Panc1 (cell line): Measurements from ENCODE around the gene ST8SIA6. TPM values are rescaled to one million over a fixed set of nuclear protein-coding genes. Genes with fewer than 3 reads are reported as not detected.

Source experiments
- ATAC-seq: fragments of 200-7000 bp; cut with Tn5 transposase; 2 replicates; pipeline ENCODE4 v1.9.1; 2020; ENCODE audit warnings: mild to moderate bottlenecking, moderate library complexity
- BruUV-seq: library from RNA; stranded (reverse); fragments of 400-500 nt; replicated peaks from 2 replicates; lab custom pipeline; 2021; lab: Mats Ljungman, UMichigan
- CTCF ChIA-PET: fragments of 300-600 bp; sonication (Branson Sonifier 250); formaldehyde crosslinking; loops from one replicate; lab custom pipeline; 2022; ENCODE audit warnings: antibody characterized with exemption; lab: Charles Lee
- POLR2A ChIA-PET: fragments of 300-600 bp; sonication (Branson Sonifier 250); formaldehyde crosslinking; loops from one replicate; lab custom pipeline; 2022; ENCODE audit warnings: antibody characterized with exemption; lab: Charles Lee
- DNase-seq: peaks from one replicate; pipeline ENCODE4 v3.0.0-alpha.2; 2010; ENCODE audit warnings: low read depth, low spot score
- H3K27ac ChIP-seq: 2 replicates; pipeline ENCODE4 v1.5.1; 2011; ENCODE audit warnings: mild to moderate bottlenecking, low read length, inconsistent platforms
- H3K27me3 ChIP-seq: fragments of 200-500 bp; sonication (Bioruptor generic); 2 replicates; pipeline ENCODE4 v1.6.0; 2014; ENCODE audit warnings: low read length, inconsistent platforms; ENCODE audit not compliant: control insufficient read depth, insufficient read depth
- H3K36me3 ChIP-seq: fragments of 200-500 bp; sonication (Bioruptor generic); 2 replicates; pipeline ENCODE4 v1.5.1; 2014; ENCODE audit warnings: inconsistent platforms, mild to moderate bottlenecking, low read length, moderate library complexity; ENCODE audit not compliant: control insufficient read depth, insufficient read depth
- H3K4me1 ChIP-seq: 2 replicates; pipeline ENCODE4 v1.5.1; 2011; ENCODE audit warnings: inconsistent platforms, mild to moderate bottlenecking, low read length, moderate library complexity; ENCODE audit not compliant: control insufficient read depth, insufficient read depth
- H3K4me3 ChIP-seq, 2 experiments: 2 replicates each; pipeline ENCODE4 v1.5.1; 2011 to 2012; ENCODE audit warnings: low read depth in 2 of 2, low read length in 2 of 2, mild to moderate bottlenecking in 2 of 2, inconsistent platforms in 1 of 2, moderate library complexity in 1 of 2
- H3K9me3 ChIP-seq: fragments of 200-500 bp; sonication (Bioruptor generic); 2 replicates; pipeline ENCODE4 v1.5.1; 2014; ENCODE audit warnings: low read depth, mild to moderate bottlenecking, inconsistent platforms, low read length, moderate library complexity; ENCODE audit not compliant: control insufficient read depth, insufficient read depth
- CTCF ChIP-seq: fragments of 450-650 bp; IDR thresholded peaks from 2 replicates; pipeline ENCODE4 v1.5.1; 2017; ENCODE audit warnings: mild to moderate bottlenecking
- POLR2AphosphoS5 ChIP-seq: IDR thresholded peaks from 2 replicates; pipeline ENCODE4 v1.6.1; 2012; ENCODE audit warnings: mild to moderate bottlenecking, low read depth, low read length, moderate library complexity
- REST ChIP-seq, 2 experiments: IDR thresholded peaks; 2 replicates each; pipeline ENCODE4 v1.6.1; 2011 to 2012; ENCODE audit warnings: low read depth in 2 of 2, control low read depth in 1 of 2, low read length in 1 of 2, mild to moderate bottlenecking in 1 of 2, moderate library complexity in 1 of 2; ENCODE audit not compliant: insufficient read depth in 1 of 2
- SIN3A ChIP-seq: IDR thresholded peaks from 2 replicates; pipeline ENCODE4 v1.6.1; 2012; ENCODE audit warnings: low read depth, mild to moderate bottlenecking, low read length, moderate library complexity, borderline replicate concordance; ENCODE audit not compliant: insufficient read depth
- TCF7L2 ChIP-seq: IDR thresholded peaks from 2 replicates; pipeline ENCODE4 v1.6.1; 2011; ENCODE audit warnings: mild to moderate bottlenecking, low read depth, low read length, inconsistent platforms
- in situ Hi-C: cut with HindIII; loops from 2 replicates; pipeline ENCODE4 v1.10.0; 2016; ENCODE audit warnings: low sequenced_read_pairs, low pct_unique_long_range_greater_than_20kb
- intact Hi-C: fragments of 100-400 bp; cut with micrococcal nuclease; formaldehyde crosslinking; loops from one replicate; pipeline ENCODE4 v1.10.0; 2022; ENCODE audit not compliant: unreplicated experiment
- total RNA-seq: library from RNA; stranded (reverse); gene quantifications from one replicate; pipeline ENCODE4 v1.2.1, GENCODE V29; 2021; ENCODE audit not compliant: unreplicated experiment

The ST8SIA6 gene
- total RNA-seq, 1 experiment from 2014 or later, result 0.82 TPM

GRCh38 chr10:17394854-17395253 is 59.5 kb downstream of the ST8SIA6 start:
- ChIA-PET CTCF (no interaction called here), POLR2A (no interaction called here)
- no peak for DNase-seq
- in situ Hi-C loops, result no loop called here
- BruUV-seq, result no TSS peak
- intact Hi-C loops, result no loop called here
- ATAC-seq, result no peak
- no peak for TF ChIP-seq TCF7L2
- TF ChIP-seq SIN3A, result no peak
- no peak for TF ChIP-seq REST (IDR thresholded peaks at IDR 0.05; ENCODE audit: insufficient read depth in 1 of 2, low read depth in 2 of 2, low read length in 1 of 2)
- no peak for TF ChIP-seq POLR2AphosphoS5
- no peak for TF ChIP-seq CTCF
- no peak overlapping the region for H3K4me3 ChIP-seq
- no peaks in the 10 kb centered on the region for H3K36me3 ChIP-seq
- H3K27ac ChIP-seq, result no peak overlapping the region
- no peaks in the 10 kb centered on the region for H3K4me1 ChIP-seq
- no peaks in the 10 kb centered on the region for H3K9me3 ChIP-seq
- H3K27me3 ChIP-seq, result no peaks in the 10 kb centered on the region

GRCh38 chr10:17387861-17388503 is 66.4 kb downstream of the ST8SIA6 start:
- intact Hi-C loops, result no loop called here
- Histone ChIP-seq H3K36me3 (no peaks in the 10 kb centered on the region), H3K4me1 (no peaks in the 10 kb centered on the region), H3K27ac (peak overlapping the region; percentile 54; the same call in 1 of the 2 replicates), H3K4me3 (no peak overlapping the region), H3K9me3 (no peaks in the 10 kb centered on the region), H3K27me3 (no peaks in the 10 kb centered on the region)
- no peak for DNase-seq
- no TSS peak for BruUV-seq
- ChIA-PET POLR2A (no interaction called here), CTCF (no interaction called here)
- TF ChIP-seq SIN3A (no peak), CTCF (no peak), REST (IDR thresholded peaks at IDR 0.05; ENCODE audit: insufficient read depth in 1 of 2, low read depth in 2 of 2, low read length in 1 of 2) (no peak), POLR2AphosphoS5 (no peak), TCF7L2 (no peak)
- in situ Hi-C loops, result no loop called here
- ATAC-seq, result peak; percentile 63; the same call in 1 of the 2 replicates
